Measurements from ENCODE around the gene NLRP6. TPM values are rescaled to one million over a fixed set of nuclear protein-coding genes. Genes with fewer than 3 reads are reported as not detected.
"Not testable (repeated sequence)": the region's sequence is repeated elsewhere in the genome, so short reads cannot be mapped to it uniquely, and the experiment has no call there.

NLRP6 gene
- polyA plus RNA-seq, 3 donors, result 0.11 to 0.36 (median 0.25) TPM

GRCh38 chr11:255176-255575 is 23.0 kb upstream of the NLRP6 start:
- DNase-seq (ENCODE audit: low read depth in 3 of 3, low spot score in 2 of 3), result no peak

- no peak for DNase-seq (ENCODE audit: low read depth in 3 of 3, low spot score in 2 of 3)
These were observed 22.4 kb upstream of the NLRP6 start for GRCh38 chr11:255816-256215.

GRCh38 chr11:256952-257737 is 21.1 kb upstream of the NLRP6 start:
- DNase-seq (ENCODE audit: low read depth in 3 of 3, low spot score in 2 of 3), result no peak

GRCh38 chr11:257766-258493 is 20.3 kb upstream of the NLRP6 start:
- DNase-seq (ENCODE audit: low read depth in 3 of 3, low spot score in 2 of 3), result no peak

GRCh38 chr11:259413-259812 is 18.8 kb upstream of the NLRP6 start:
- no peak for DNase-seq (ENCODE audit: low read depth in 3 of 3, low spot score in 2 of 3)

GRCh38 chr11:261624-262023 is 16.6 kb upstream of the NLRP6 start:
- DNase-seq (ENCODE audit: low read depth in 3 of 3, low spot score in 2 of 3), result no peak

- no peak for DNase-seq (ENCODE audit: low read depth in 3 of 3, low spot score in 2 of 3)
These were observed 11.3 kb upstream of the NLRP6 start for GRCh38 chr11:266676-267439.

- no peak for DNase-seq (ENCODE audit: low read depth in 3 of 3, low spot score in 2 of 3)
These were observed 10.7 kb upstream of the NLRP6 start for GRCh38 chr11:267491-267994.

- not testable (repeated sequence) for DNase-seq (ENCODE audit: low read depth in 3 of 3, low spot score in 2 of 3)
These were observed 9.5 kb upstream of the NLRP6 start for GRCh38 chr11:268716-269145.

- no peak for DNase-seq (ENCODE audit: low read depth in 3 of 3, low spot score in 2 of 3)
These were observed 8.9 kb upstream of the NLRP6 start for GRCh38 chr11:269146-269890.

- no peak for DNase-seq (ENCODE audit: low read depth in 3 of 3, low spot score in 2 of 3)
These were observed 7.5 kb upstream of the NLRP6 start for GRCh38 chr11:270451-271318.

- DNase-seq (ENCODE audit: low read depth in 3 of 3, low spot score in 2 of 3), result no peak
These were observed 6.9 kb upstream of the NLRP6 start for GRCh38 chr11:271319-271715.

GRCh38 chr11:272195-272930 is 5.8 kb upstream of the NLRP6 start:
- DNase-seq (ENCODE audit: low read depth in 3 of 3, low spot score in 2 of 3), result no peak

GRCh38 chr11:272931-273198 is 5.3 kb upstream of the NLRP6 start:
- no peak for DNase-seq (ENCODE audit: low read depth in 3 of 3, low spot score in 2 of 3)

GRCh38 chr11:276219-276618 is 2.0 kb upstream of the NLRP6 start:
- DNase-seq (ENCODE audit: low read depth in 3 of 3, low spot score in 2 of 3), result no peak

- DNase-seq (ENCODE audit: low read depth in 3 of 3, low spot score in 2 of 3), result no peak
These were observed 1.1 kb downstream of the NLRP6 start for GRCh38 chr11:279040-279965.

GRCh38 chr11:279966-280705 is 1.9 kb downstream of the NLRP6 start:
- no peak for DNase-seq (ENCODE audit: low read depth in 3 of 3, low spot score in 2 of 3)
